ENCODE measurements around the gene WDFY4. TPM values are rescaled to one million over a fixed set of nuclear protein-coding genes. Genes with fewer than 3 reads are reported as not detected.

Gene WDFY4
- total RNA-seq, 1 experiment from 2014 or later, result not detected

- Histone ChIP-seq H3K14ac (ENCODE audit: insufficient read depth, low read length) (no peak overlapping the region), H2BK5ac (ENCODE audit: insufficient read length, low read length) (no peak overlapping the region), H2BK20ac (ENCODE audit: low read depth, low read length, poor library complexity, severe bottlenecking) (no peak overlapping the region), H3K9ac (ENCODE audit: extremely low read depth, insufficient read length, low read length) (no peak overlapping the region), H4K8ac (replicated peaks; ENCODE audit: insufficient read length, low read depth, low read length) (no peak overlapping the region), H2BK120ac (ENCODE audit: low read depth, low read length, poor library complexity, severe bottlenecking) (no peak overlapping the region), H3K4ac (ENCODE audit: low read depth, low read length) (no peak overlapping the region), H4K91ac (ENCODE audit: insufficient read length, low read depth, low read length) (no peak overlapping the region), H3K27ac (ENCODE audit: insufficient read length, low read depth, low read length) (no peak overlapping the region), H3K23me2 (ENCODE audit: insufficient read length, low read depth, low read length, poor library complexity, severe bottlenecking) (no peaks in the 10 kb centered on the region), H2AFZ (ENCODE audit: low read length) (no peak overlapping the region), H2BK15ac (ENCODE audit: low read depth, low read length) (no peak overlapping the region), H2BK12ac (ENCODE audit: insufficient read length, low read depth, low read length) (no peak overlapping the region), H3K27me3 (ENCODE audit: insufficient read depth, low read length) (no peaks in the 10 kb centered on the region), H3K4me1 (ENCODE audit: insufficient read depth, low read length) (no peaks in the 10 kb centered on the region), H4K20me1 (ENCODE audit: control insufficient read depth, insufficient read depth, insufficient read length) (no peaks in the 10 kb centered on the region), H3K23ac (ENCODE audit: insufficient read length, low read depth, low read length) (no peak overlapping the region), H3K9me3 (ENCODE audit: control insufficient read depth, low read depth, low read length) (no peaks in the 10 kb centered on the region), H3K79me2 (ENCODE audit: insufficient read depth, low read length) (no peaks in the 10 kb centered on the region), H3K4me2 (ENCODE audit: insufficient read depth, insufficient read length, low read length) (no peak overlapping the region), H4K5ac (ENCODE audit: insufficient read length, low read depth, low read length) (no peak overlapping the region), H3K18ac (ENCODE audit: insufficient read length, low read depth, low read length) (no peak overlapping the region), H3T11ph (ENCODE audit: low read length) (no peak overlapping the region), H3K79me1 (ENCODE audit: insufficient read depth, low read depth, low read length, poor library complexity, severe bottlenecking) (no peaks in the 10 kb centered on the region), H2AK5ac (ENCODE audit: insufficient read length, low read length) (no peak overlapping the region), H3K56ac (ENCODE audit: insufficient read length, low read depth, low read length) (no peak overlapping the region)
- H3K27me3 Mint-ChIP-seq (ENCODE audit: low read depth), result peaks cover 3% of the 10 kb centered on the region
- TF ChIP-seq CTCF (conservative IDR thresholded peaks at IDR 0.05), result peak; percentile 41; the same call in 2 of the 3 replicates
- no peak overlapping the region for H3K4me3 Mint-ChIP-seq
- no peaks in the 10 kb centered on the region for H3K4me1 Mint-ChIP-seq
- H3K27ac Mint-ChIP-seq, result no peak overlapping the region; a peak in 1 of 7 replicates
- peak; percentile 39 for DNase-seq
- no peaks in the 10 kb centered on the region; a peak in 1 of 7 replicates for H3K36me3 Mint-ChIP-seq (ENCODE audit: insufficient read depth in 1 of 3, low read depth in 3 of 3)
- no peaks in the 10 kb centered on the region; a peak in 1 of 5 replicates for H3K9me3 Mint-ChIP-seq
These were observed 291.5 kb downstream of the WDFY4 start for GRCh38 chr10:48976196-48976595.

All from H9 (cell line).